Omental fat pad (tissue), 4 donors: ENCODE measurements around the gene TXNDC16. TPM values are rescaled to one million over a fixed set of nuclear protein-coding genes. Genes with fewer than 3 reads are reported as not detected.

Source experiments
- ATAC-seq: fragments of 150-250 bp; one replicate; pipeline ENCODE4 v1.9.1; 2016; ENCODE audit warnings: mild to moderate bottlenecking, moderate library complexity; ENCODE audit not compliant: low FRiP score
- DNase-seq: peaks from one replicate; pipeline ENCODE4 v3.0.0-alpha.2; 2019; ENCODE audit warnings: low spot score
- total RNA-seq, 4 donors: library from RNA; depleted of rRNA; stranded (reverse); fragments of >200 nt; gene quantifications; one replicate each; pipeline ENCODE4 v1.1.0, GENCODE V29; 2016
- TF ChIP-seq, protein P1 (sequence below), 3 donors: fragments of 450-650 bp; IDR thresholded peaks; one replicate each; pipeline ENCODE4 v1.5.1; 2016 to 2017; ENCODE audit warnings: antibody characterized with exemption in 3 of 3, mild to moderate bottlenecking in 3 of 3, moderate library complexity in 2 of 3

The TXNDC16 gene
- total RNA-seq, 4 donors from 2014 or later: 5.2 to 9.5 (median 6.7) TPM

DNA sequence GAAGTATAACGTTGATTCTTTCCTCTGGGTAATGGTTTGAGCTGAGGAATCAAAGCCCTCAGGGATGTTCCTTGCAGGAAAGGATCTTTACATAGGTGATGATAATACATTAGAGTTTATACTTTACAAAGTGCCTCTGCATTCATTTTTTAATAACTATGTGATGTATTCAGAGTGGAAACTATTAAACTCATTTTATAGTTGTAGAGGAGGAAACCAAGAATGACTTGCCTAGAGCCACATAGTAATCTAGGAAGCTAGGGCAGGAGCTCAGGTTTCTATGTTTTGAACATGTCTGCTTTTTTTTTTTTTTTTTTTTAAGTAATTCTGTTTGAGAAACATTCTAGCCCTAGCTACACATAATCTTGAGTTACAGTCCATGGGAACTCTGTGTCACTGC lies 117.3 kb downstream of the TXNDC16 start:
- DNase-seq (no peak), ATAC-seq (no peak)
- TF ChIP-seq, protein P1, sequence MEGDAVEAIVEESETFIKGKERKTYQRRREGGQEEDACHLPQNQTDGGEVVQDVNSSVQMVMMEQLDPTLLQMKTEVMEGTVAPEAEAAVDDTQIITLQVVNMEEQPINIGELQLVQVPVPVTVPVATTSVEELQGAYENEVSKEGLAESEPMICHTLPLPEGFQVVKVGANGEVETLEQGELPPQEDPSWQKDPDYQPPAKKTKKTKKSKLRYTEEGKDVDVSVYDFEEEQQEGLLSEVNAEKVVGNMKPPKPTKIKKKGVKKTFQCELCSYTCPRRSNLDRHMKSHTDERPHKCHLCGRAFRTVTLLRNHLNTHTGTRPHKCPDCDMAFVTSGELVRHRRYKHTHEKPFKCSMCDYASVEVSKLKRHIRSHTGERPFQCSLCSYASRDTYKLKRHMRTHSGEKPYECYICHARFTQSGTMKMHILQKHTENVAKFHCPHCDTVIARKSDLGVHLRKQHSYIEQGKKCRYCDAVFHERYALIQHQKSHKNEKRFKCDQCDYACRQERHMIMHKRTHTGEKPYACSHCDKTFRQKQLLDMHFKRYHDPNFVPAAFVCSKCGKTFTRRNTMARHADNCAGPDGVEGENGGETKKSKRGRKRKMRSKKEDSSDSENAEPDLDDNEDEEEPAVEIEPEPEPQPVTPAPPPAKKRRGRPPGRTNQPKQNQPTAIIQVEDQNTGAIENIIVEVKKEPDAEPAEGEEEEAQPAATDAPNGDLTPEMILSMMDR (IDR thresholded peaks at IDR 0.05): no peak

DNA sequence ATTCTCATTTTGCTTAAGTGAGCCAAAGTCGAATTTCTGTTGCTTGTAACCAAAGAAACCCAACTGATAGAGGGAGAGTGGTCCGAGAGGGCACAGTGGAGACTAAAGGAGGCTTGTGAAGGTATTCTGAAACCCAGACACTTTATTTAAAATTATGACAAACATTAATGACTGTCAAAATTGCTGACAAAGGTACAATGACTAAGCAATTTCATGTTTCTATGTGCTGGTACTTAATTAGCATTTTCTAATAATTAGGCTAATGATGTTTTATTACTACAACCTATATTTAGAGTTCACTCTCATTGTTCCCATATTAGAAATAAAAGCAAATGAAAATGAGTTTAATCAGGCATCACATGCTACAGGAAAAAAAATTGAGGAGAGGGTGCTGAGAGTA lies 121.8 kb downstream of the TXNDC16 start:
- ATAC-seq (no peak), DNase-seq (no peak)
- TF ChIP-seq, protein P1 (IDR thresholded peaks at IDR 0.05): no peak

DNA sequence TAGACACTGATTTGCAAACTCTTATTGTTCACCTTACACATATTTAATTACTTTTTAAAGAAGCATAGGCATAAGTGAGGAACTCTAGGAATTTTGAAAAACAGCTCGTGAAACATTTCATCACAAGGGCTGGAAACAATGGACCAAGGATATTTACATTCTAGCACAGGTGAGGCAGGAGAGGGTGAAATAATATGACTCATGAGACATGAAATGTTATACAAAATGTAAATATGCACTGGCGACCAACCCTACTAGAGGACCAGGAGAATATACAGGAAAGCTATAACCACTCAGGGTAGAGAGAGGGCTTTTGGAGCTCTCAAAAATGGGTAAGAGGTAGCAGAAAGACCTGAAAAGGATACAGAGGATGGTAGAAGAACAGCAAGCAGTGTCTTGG lies 122.9 kb downstream of the TXNDC16 start:
- no peak for DNase-seq
- TF ChIP-seq, protein P1 (IDR thresholded peaks at IDR 0.05): no peak
- ATAC-seq: no peak

DNA sequence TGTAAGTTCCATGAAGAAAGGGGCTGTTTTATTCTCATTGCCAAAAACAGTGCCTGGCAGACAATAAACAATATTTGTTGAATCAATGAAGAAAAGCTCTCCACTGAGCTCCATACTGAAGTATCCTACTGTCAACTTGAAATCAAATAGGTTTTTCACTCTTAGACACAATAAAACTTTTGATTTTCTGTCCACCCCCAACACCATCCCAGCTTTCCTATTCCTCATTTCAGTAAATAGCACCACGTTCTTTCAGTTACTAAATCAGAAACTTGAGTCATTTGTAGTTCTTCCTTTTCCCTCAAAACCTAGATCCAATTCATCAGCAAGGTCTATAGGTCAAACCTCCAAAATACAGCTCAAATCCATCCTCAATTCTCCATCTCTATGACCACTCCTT lies 124.8 kb downstream of the TXNDC16 start:
- ATAC-seq (no peak), DNase-seq (no peak)
- TF ChIP-seq, protein P1 (IDR thresholded peaks at IDR 0.05): no peak

DNA sequence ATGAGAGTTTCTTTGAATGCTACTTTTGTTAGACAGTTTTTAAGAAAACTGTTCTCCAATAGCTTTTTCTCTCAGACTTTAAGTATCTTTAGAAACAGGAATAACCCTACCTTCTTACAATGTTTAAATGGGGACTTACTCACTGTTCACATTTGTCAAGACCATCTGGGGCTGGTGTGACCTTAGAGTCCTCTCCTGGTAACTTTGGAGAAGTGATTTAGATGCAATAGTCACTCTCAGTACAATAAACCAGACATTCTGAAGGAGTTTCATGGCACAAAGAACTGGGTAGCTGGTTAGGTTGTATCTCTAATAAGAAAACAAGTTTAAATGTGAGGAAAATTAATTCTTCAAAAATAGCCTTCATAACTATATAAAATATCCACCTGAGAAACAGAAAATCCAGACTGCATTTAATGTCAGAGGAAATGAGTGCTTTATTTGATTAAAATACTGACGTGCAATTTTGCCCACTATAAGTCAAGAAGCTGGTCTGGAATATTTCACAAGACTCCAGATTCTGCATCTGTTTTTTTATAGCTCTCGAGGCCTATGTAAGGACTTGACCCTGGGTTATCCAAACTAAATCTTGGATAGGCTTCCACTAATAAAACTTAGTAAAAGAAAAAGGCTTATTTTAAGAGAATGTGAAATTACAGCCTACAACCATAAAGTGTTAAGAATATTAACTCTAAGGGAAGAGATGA lies 129.5 kb downstream of the TXNDC16 start:
- ATAC-seq (no peak), DNase-seq (no peak)
- TF ChIP-seq, protein P1 (IDR thresholded peaks at IDR 0.05): no peak

DNA sequence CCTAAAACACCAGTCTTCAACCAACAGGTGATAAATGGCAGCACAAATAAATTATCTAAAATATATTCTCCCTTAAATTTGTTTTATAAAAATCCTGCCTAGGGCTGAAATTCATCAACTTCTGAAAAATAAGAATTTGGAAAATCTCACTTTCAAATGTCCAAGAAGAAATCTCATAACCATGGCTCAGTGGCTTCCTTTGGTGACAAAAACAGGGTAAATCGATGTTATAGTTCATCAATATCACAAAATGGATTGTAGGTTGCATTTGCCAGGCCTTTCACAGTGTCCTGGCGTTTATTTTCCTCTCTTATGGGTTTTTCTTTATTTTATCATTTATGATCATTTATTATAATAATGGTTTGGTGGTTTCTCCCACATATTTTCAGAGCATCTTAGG lies 135.2 kb downstream of the TXNDC16 start:
- TF ChIP-seq, protein P1 (IDR thresholded peaks at IDR 0.05): no peak
- DNase-seq (no peak), ATAC-seq (no peak)

DNA sequence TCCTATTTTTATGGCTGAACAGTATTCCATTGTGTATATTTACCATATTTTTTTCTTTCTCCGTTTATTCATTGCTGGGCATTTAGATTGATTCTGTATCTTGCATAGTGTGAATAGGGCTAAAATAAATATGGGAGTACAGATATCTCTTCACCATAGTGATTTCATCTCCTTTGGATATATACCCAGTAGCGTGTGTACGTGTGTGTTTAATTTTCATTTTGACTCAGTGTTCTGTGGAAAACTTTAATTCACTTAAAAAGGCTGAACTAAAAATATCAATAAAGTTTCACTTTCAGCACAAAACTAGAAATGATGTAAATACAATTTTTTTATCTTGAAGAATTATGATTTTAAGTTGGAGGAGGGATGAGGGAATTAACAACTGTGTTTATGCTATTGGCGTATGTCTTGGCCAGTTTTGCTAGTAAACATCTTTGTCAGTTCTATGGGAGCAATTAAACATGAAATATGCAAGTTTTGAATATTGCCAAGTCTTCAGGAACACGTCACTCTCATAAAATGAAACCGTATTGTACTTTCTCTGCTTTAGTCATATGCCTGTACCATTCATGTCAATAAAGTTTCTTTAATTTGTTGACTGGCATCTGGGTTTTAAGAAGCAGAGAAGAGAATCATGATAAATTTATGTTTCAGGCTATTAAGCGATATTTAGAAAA lies 138.4 kb downstream of the TXNDC16 start:
- TF ChIP-seq, protein P1 (IDR thresholded peaks at IDR 0.05): no peak
- ATAC-seq (no peak), DNase-seq (no peak)
